ENCODE results near the gene DNER.

GRCh38 chr2:229372207-229372606 is 342.1 kb downstream of the DNER start:
- TF ChIP-seq, protein P1, sequence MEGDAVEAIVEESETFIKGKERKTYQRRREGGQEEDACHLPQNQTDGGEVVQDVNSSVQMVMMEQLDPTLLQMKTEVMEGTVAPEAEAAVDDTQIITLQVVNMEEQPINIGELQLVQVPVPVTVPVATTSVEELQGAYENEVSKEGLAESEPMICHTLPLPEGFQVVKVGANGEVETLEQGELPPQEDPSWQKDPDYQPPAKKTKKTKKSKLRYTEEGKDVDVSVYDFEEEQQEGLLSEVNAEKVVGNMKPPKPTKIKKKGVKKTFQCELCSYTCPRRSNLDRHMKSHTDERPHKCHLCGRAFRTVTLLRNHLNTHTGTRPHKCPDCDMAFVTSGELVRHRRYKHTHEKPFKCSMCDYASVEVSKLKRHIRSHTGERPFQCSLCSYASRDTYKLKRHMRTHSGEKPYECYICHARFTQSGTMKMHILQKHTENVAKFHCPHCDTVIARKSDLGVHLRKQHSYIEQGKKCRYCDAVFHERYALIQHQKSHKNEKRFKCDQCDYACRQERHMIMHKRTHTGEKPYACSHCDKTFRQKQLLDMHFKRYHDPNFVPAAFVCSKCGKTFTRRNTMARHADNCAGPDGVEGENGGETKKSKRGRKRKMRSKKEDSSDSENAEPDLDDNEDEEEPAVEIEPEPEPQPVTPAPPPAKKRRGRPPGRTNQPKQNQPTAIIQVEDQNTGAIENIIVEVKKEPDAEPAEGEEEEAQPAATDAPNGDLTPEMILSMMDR (optimal IDR thresholded peaks at IDR 0.05 in 1 of 3, IDR thresholded peaks at IDR 0.05 in 1 of 3, conservative IDR thresholded peaks at IDR 0.05 in 1 of 3; ENCODE audit: extremely low read depth in 1 of 3, insufficient read depth in 2 of 3, low read length in 3 of 3), result no peak
- TF ChIP-seq EZH2 (IDR thresholded peaks at IDR 0.05; ENCODE audit: low read length), result no peak

All from keratinocyte (primary cell).